Neural cell (in vitro differentiated cells): ENCODE measurements around the gene AMPD2.

ENCODE experiments used
- EP300 ChIP-seq: fragments of 450-650 bp; conservative IDR thresholded peaks from 2 replicates; pipeline ENCODE4 v1.6.1; 2014; ENCODE audit warnings: antibody characterized with exemption, mild to moderate bottlenecking, moderate library complexity; ENCODE audit not compliant: poor library complexity, severe bottlenecking
- POLR2AphosphoS5 ChIP-seq: IDR thresholded peaks from 2 replicates; pipeline ENCODE4 v1.6.1; 2012
- TF ChIP-seq, protein P1 (sequence below): fragments of 450-650 bp; IDR thresholded peaks from 2 replicates; pipeline ENCODE4 v1.5.1; 2014; ENCODE audit warnings: antibody characterized with exemption, mild to moderate bottlenecking, moderate library complexity; ENCODE audit not compliant: poor library complexity, severe bottlenecking

DNA sequence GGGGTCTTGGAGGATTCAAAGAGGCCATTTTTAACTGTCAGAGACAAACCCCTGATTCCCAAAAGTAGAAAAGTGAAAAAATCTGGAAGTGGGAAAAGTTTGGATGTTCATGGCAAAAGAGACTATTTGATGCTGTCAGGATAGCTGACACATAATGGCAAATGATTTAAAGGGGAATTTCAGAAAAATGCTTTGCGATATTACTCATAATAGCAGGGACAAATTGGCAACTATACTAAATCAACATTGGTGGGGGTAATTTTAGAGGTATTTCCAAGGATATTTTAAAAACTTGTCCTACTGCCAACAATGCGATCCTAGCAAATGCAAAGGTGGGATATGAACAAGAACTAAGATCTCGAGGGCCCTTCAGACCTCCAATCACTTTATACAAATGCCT is 31.0 kb downstream of the AMPD2 start:
- TF ChIP-seq, protein P1, sequence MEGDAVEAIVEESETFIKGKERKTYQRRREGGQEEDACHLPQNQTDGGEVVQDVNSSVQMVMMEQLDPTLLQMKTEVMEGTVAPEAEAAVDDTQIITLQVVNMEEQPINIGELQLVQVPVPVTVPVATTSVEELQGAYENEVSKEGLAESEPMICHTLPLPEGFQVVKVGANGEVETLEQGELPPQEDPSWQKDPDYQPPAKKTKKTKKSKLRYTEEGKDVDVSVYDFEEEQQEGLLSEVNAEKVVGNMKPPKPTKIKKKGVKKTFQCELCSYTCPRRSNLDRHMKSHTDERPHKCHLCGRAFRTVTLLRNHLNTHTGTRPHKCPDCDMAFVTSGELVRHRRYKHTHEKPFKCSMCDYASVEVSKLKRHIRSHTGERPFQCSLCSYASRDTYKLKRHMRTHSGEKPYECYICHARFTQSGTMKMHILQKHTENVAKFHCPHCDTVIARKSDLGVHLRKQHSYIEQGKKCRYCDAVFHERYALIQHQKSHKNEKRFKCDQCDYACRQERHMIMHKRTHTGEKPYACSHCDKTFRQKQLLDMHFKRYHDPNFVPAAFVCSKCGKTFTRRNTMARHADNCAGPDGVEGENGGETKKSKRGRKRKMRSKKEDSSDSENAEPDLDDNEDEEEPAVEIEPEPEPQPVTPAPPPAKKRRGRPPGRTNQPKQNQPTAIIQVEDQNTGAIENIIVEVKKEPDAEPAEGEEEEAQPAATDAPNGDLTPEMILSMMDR = no peak
- TF ChIP-seq POLR2AphosphoS5 (no peak), EP300 (no peak)
